ENCODE results near the gene BLACAT1. TPM values are rescaled to one million over a fixed set of nuclear protein-coding genes. Genes with fewer than 3 reads are reported as not detected.

The BLACAT1 gene
- total RNA-seq, 2 donors from 2014 or later = 0.20 to 0.37 TPM

GRCh38 chr1:205445646-205445935 is 10.3 kb downstream of the BLACAT1 start:
- Histone ChIP-seq H3K36me3 (no peaks in the 10 kb centered on the region), H3K9ac (ENCODE audit: low read depth in 2 of 2, low read length in 2 of 2) (no peak overlapping the region)

GRCh38 chr1:205444931-205445645 is 10.8 kb downstream of the BLACAT1 start:
- no peak overlapping the region for H3K9ac ChIP-seq (ENCODE audit: low read depth in 2 of 2, low read length in 2 of 2)
- no peak overlapping the region for H3K4me3 ChIP-seq
- H3K4me1 ChIP-seq = peaks cover 13% of the 10 kb centered on the region

More at GRCh38 chr1:205445646-205445935, 10.3 kb downstream of the BLACAT1 start:
- H3K4me3 ChIP-seq = no peak overlapping the region
- no peaks in the 10 kb centered on the region for H3K27me3 ChIP-seq
- intact Hi-C loops (cut with DNase I) = no loop called here
- H3K27ac ChIP-seq = no peak overlapping the region
- no peak for DNase-seq
- no peak for TF ChIP-seq CTCF (IDR thresholded peaks at IDR 0.05)
- H3K9me3 ChIP-seq = no peaks in the 10 kb centered on the region
- peaks cover 9% of the 10 kb centered on the region for H3K4me1 ChIP-seq

DNA sequence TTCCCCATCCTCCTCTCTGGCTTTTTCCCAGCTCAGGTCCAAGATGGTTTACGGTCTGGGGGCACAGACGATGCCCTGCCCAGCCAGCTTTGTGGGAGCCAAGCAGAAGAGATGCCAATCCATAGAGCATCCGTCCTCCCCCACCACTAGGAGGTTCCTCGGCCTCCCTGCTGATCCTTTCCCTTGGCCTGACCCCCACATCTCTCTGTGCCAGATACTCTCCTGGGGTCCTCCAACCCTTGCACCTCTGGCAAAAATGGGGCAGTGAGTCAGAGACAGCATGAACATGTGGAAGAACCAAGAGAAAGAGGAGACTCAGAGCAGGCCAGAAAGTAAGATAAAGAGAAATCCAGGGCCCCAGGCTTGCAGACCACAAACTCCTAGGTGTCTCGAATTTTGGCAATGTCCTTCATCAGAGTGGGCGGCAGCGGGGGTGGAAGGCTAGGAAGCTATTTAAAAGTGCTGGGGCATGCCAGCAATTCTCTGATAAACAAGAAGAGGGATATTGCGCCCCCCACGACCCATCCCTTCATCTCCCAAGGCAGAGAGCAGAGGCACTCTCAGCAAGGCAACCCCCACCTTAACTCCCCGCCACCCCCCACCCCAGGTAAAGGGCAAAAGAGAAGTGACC is 11.4 kb downstream of the BLACAT1 start:
- DNase-seq = no peak
- Histone ChIP-seq H3K4me3 (no peak overlapping the region), H3K9me3 (no peaks in the 10 kb centered on the region), H3K9ac (ENCODE audit: low read depth in 2 of 2, low read length in 2 of 2) (no peak overlapping the region), H3K4me1 (peaks cover 13% of the 10 kb centered on the region), H3K27me3 (no peaks in the 10 kb centered on the region), H3K36me3 (no peaks in the 10 kb centered on the region), H3K27ac (no peak overlapping the region)
- intact Hi-C loops (cut with DNase I) = no loop called here
- TF ChIP-seq CTCF (IDR thresholded peaks at IDR 0.05) = no peak

More at GRCh38 chr1:205444931-205445645, 10.8 kb downstream of the BLACAT1 start:
- DNase-seq = no peak
- Histone ChIP-seq H3K36me3 (no peaks in the 10 kb centered on the region), H3K27ac (no peak overlapping the region), H3K27me3 (no peaks in the 10 kb centered on the region), H3K9me3 (no peaks in the 10 kb centered on the region)
- no peak for TF ChIP-seq CTCF (IDR thresholded peaks at IDR 0.05)
- intact Hi-C loops (cut with DNase I) = no loop called here

DNA sequence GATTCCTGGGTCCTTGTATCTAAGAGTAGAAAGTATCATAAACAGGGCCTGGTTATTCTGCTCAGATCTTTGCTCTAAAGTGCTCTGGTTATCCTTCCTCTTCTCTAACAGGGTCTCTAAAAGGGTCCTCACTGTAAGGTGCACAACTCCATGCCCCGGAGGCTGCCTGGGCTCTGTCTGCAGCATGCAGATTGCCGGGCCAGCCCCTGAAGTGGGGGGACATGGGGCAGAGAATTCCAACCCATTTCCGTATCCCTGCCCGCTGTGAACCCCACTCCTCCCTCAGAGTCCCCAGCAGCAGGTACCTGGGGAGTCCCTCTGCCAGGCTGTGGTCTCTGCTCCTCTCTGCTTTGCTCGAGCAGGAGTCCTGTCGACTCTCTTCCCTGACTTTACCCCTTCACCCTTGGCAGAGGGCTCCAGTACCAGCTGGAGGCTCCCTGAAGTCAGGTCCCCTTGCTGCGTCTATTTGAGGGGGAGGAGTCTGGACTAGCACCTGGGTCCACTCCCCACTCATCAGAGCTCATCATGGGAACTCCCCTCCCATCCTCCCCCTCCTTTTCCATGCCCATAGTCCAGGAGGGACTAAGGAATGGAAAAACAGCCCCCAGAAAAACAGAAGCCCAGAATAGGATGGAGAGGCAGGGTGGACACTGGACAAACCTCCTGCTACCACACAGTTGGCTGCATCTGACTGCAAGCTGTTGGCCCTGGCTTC is 12.1 kb downstream of the BLACAT1 start:
- Histone ChIP-seq H3K27ac (no peak overlapping the region), H3K9ac (ENCODE audit: low read depth in 2 of 2, low read length in 2 of 2) (no peak overlapping the region), H3K4me1 (peaks cover 13% of the 10 kb centered on the region), H3K9me3 (no peaks in the 10 kb centered on the region), H3K36me3 (no peaks in the 10 kb centered on the region), H3K27me3 (no peaks in the 10 kb centered on the region), H3K4me3 (no peak overlapping the region)
- DNase-seq = no peak
- intact Hi-C loops (cut with DNase I) = no loop called here
- no peak for TF ChIP-seq CTCF (IDR thresholded peaks at IDR 0.05)

- intact Hi-C loops (cut with DNase I) = no loop called here
- H3K4me3 ChIP-seq = no peak overlapping the region
- H3K27ac ChIP-seq = peak overlapping the region; percentile 86
- peak overlapping the region in 1 of 2 donors; percentile 13 for H3K9ac ChIP-seq (ENCODE audit: low read depth in 2 of 2, low read length in 2 of 2)
- no peaks in the 10 kb centered on the region for H3K9me3 ChIP-seq
- no peak for TF ChIP-seq CTCF (IDR thresholded peaks at IDR 0.05)
- no peaks in the 10 kb centered on the region for H3K27me3 ChIP-seq
- peaks cover 13% of the 10 kb centered on the region for H3K4me1 ChIP-seq
- H3K36me3 ChIP-seq = no peaks in the 10 kb centered on the region
- DNase-seq = no peak
These were observed 13.7 kb downstream of the BLACAT1 start for GRCh38 chr1:205442051-205442725.
